H1 (cell line): Measurements from ENCODE around the gene AFTPH. TPM values are rescaled to one million over a fixed set of nuclear protein-coding genes. Genes with fewer than 3 reads are reported as not detected.

Source experiments
- CTCF ChIA-PET: fragments of 300-600 bp; sonication (Branson Sonifier 250); formaldehyde crosslinking; loops from one replicate; lab custom pipeline; 2021; ENCODE audit not compliant: partially characterized antibody; lab: Charles Lee
- POLR2A ChIA-PET: fragments of 300-600 bp; sonication (Branson Sonifier 250); formaldehyde crosslinking; loops from one replicate; lab custom pipeline; 2021; ENCODE audit warnings: inconsistent platforms; ENCODE audit not compliant: partially characterized antibody; lab: Charles Lee
- DNase-seq, 2 experiments: peaks; one replicate each; pipeline versions ENCODE4 v3.0.0 to v3.0.0-alpha.2; 2010 to 2022; ENCODE audit warnings: low spot score in 2 of 2, low read depth in 1 of 2, mixed read lengths in 1 of 2
- FAIRE-seq: peaks from 2 replicates; lab custom pipeline; 2011; peaks lifted over from hg19 to GRCh38; lab: Jason Lieb, UNC
- H2AFZ ChIP-seq: 2 replicates; pipeline ENCODE4 v1.8.1; 2012; ENCODE audit warnings: low read length, inconsistent platforms
- H2AK5ac ChIP-seq: 2 replicates; pipeline ENCODE4 v1.6.1; 2013; ENCODE audit warnings: low read depth, low read length
- H2BK120ac ChIP-seq: replicated peaks from 2 replicates; pipeline ENCODE3; 2013; ENCODE audit warnings: low read depth, low read length, inconsistent platforms
- H2BK12ac ChIP-seq: 2 replicates; pipeline ENCODE4 v1.6.1; 2013; ENCODE audit warnings: low read depth, low read length
- H2BK15ac ChIP-seq: 2 replicates; pipeline ENCODE4 v1.6.1; 2013; ENCODE audit warnings: low read length
- H2BK20ac ChIP-seq: 2 replicates; pipeline ENCODE4 v1.6.1; 2013; ENCODE audit warnings: low read length
- H2BK5ac ChIP-seq: 2 replicates; pipeline ENCODE4 v1.6.1; 2013; ENCODE audit warnings: low read depth, low read length
- H3K14ac ChIP-seq: 2 replicates; pipeline ENCODE4 v1.6.1; 2013; ENCODE audit warnings: inconsistent platforms; ENCODE audit not compliant: insufficient read length
- H3K18ac ChIP-seq: 2 replicates; pipeline ENCODE4 v1.6.1; 2013; ENCODE audit warnings: low read length; ENCODE audit errors: extremely low read depth
- H3K23ac ChIP-seq: 2 replicates; pipeline ENCODE4 v1.6.1; 2013; ENCODE audit warnings: inconsistent platforms; ENCODE audit not compliant: insufficient read length
- H3K23me2 ChIP-seq: 2 replicates; pipeline ENCODE4 v1.6.1; 2013; ENCODE audit warnings: low read depth, low read length
- H3K27ac ChIP-seq: 2 replicates; pipeline ENCODE4 v1.6.1; 2011; ENCODE audit warnings: low read depth, low read length, inconsistent platforms
- H3K27me3 ChIP-seq, 4 experiments: replicated peaks in 1 of 4; 1 replicate in 1 of 4; 2 replicates in 3 of 4; pipeline versions ENCODE4 v1.6.1 to v1.8.1; 2011 to 2013; ENCODE audit warnings: low read length in 3 of 4, mild to moderate bottlenecking in 3 of 4, inconsistent platforms in 2 of 4, mixed read lengths in 2 of 4, moderate library complexity in 1 of 4; ENCODE audit not compliant: control insufficient read depth in 3 of 4, insufficient read depth in 3 of 4; ENCODE audit errors: extremely low read depth in 1 of 4
- H3K36me3 ChIP-seq, 4 experiments: 2 replicates each; pipeline versions ENCODE4 v1.6.1 to v1.8.1; 2011 to 2013; ENCODE audit warnings: mild to moderate bottlenecking in 4 of 4, low read length in 3 of 4, moderate library complexity in 2 of 4, control low read depth in 1 of 4, inconsistent platforms in 1 of 4; ENCODE audit not compliant: insufficient read depth in 4 of 4, control insufficient read depth in 2 of 4
- H3K4ac ChIP-seq: replicated peaks from 2 replicates; pipeline ENCODE3; 2013; ENCODE audit warnings: low read length, low read depth, mixed read lengths, inconsistent platforms; ENCODE audit not compliant: insufficient read length
- H3K4me1 ChIP-seq, 4 experiments: replicated peaks in 1 of 4; 1 replicate in 1 of 4; 2 replicates in 3 of 4; pipeline versions ENCODE4 v1.6.1 to v1.8.1; 2011 to 2013; ENCODE audit warnings: low read length in 3 of 4, inconsistent platforms in 2 of 4, mixed read lengths in 1 of 4; ENCODE audit not compliant: insufficient read depth in 4 of 4, control insufficient read depth in 3 of 4
- H3K4me2 ChIP-seq, 2 experiments: 2 replicates each; pipeline versions ENCODE4 v1.6.1 to v1.8.1; 2011 to 2013; ENCODE audit warnings: low read depth in 2 of 2, low read length in 2 of 2, control low read depth in 1 of 2, inconsistent platforms in 1 of 2, mild to moderate bottlenecking in 1 of 2; ENCODE audit not compliant: insufficient read depth in 1 of 2
- H3K4me3 ChIP-seq, 4 experiments: fragments of 200-600, 300-600 bp in 1 of 4; sonication (generic), shearing (Covaris generic), sonication (Bioruptor Twin) in 1 of 4; 2 replicates each; pipeline versions ENCODE4 v1.5.1 to v1.8.1; 2011 to 2016; ENCODE audit warnings: low read length in 4 of 4, low read depth in 3 of 4, control low read depth in 2 of 4, inconsistent platforms in 2 of 4, mild to moderate bottlenecking in 2 of 4, mixed read lengths in 1 of 4, moderate library complexity in 1 of 4; ENCODE audit not compliant: insufficient read depth in 2 of 4; ENCODE audit errors: extremely low read depth in 1 of 4
- H3K56ac ChIP-seq: replicated peaks from 2 replicates; pipeline ENCODE3; 2013; ENCODE audit warnings: low read depth, mild to moderate bottlenecking, mixed read lengths, low read length, inconsistent platforms; ENCODE audit not compliant: insufficient read length
- H3K79me1 ChIP-seq: 2 replicates; pipeline ENCODE4 v1.6.1; 2013; ENCODE audit warnings: low read depth, low read length, control low read depth
- H3K79me2 ChIP-seq, 2 experiments: 2 replicates each; pipeline versions ENCODE4 v1.6.1 to v1.8.1; 2012 to 2013; ENCODE audit warnings: low read length in 2 of 2, mild to moderate bottlenecking in 2 of 2, inconsistent platforms in 1 of 2; ENCODE audit not compliant: insufficient read depth in 2 of 2, control insufficient read depth in 1 of 2
- H3K9ac ChIP-seq, 4 experiments: replicated peaks in 1 of 4; 1 replicate in 1 of 4; 2 replicates in 3 of 4; pipeline versions ENCODE4 v1.6.1 to v1.8.1; 2011 to 2013; ENCODE audit warnings: low read depth in 3 of 4, low read length in 3 of 4, control low read depth in 2 of 4, mild to moderate bottlenecking in 2 of 4, moderate library complexity in 2 of 4, inconsistent platforms in 1 of 4; ENCODE audit errors: extremely low read depth in 1 of 4
- H3K9me3 ChIP-seq, 2 experiments: 2 replicates each; pipeline versions ENCODE4 v1.6.1 to v1.8.1; 2012 to 2013; ENCODE audit warnings: mild to moderate bottlenecking in 2 of 2, moderate library complexity in 2 of 2, control low read depth in 1 of 2, inconsistent platforms in 1 of 2, low read depth in 1 of 2, low read length in 1 of 2, mixed read lengths in 1 of 2; ENCODE audit not compliant: insufficient read depth in 2 of 2
- H4K20me1 ChIP-seq, 2 experiments: replicated peaks in 1 of 2; 2 replicates each; pipeline versions ENCODE3 to v1.8.1; 2011 to 2013; ENCODE audit warnings: inconsistent platforms in 2 of 2, low read length in 2 of 2, mild to moderate bottlenecking in 1 of 2; ENCODE audit not compliant: insufficient read depth in 2 of 2, control insufficient read depth in 1 of 2
- H4K5ac ChIP-seq: 2 replicates; pipeline ENCODE4 v1.6.1; 2013; ENCODE audit warnings: low read length, low read depth, mixed read lengths, inconsistent platforms; ENCODE audit not compliant: insufficient read length
- H4K8ac ChIP-seq: 2 replicates; pipeline ENCODE4 v1.8.0; 2013; ENCODE audit warnings: mild to moderate bottlenecking, moderate library complexity, low read length, inconsistent platforms; ENCODE audit not compliant: insufficient read depth; ENCODE audit errors: extremely low read depth
- H4K91ac ChIP-seq: replicated peaks from 2 replicates; pipeline ENCODE3; 2013; ENCODE audit warnings: low read length, mixed read lengths, inconsistent platforms; ENCODE audit not compliant: insufficient read length
- CTBP2 ChIP-seq: IDR thresholded peaks from 2 replicates; pipeline ENCODE4 v1.7.0; 2011; ENCODE audit warnings: borderline replicate concordance, mild to moderate bottlenecking, moderate library complexity, mixed read lengths, low read length; ENCODE audit not compliant: insufficient read depth, insufficient read length
- EGR1 ChIP-seq: IDR thresholded peaks from 2 replicates; pipeline ENCODE4 v1.6.1; 2011; ENCODE audit warnings: low read depth, low read length, borderline replicate concordance
- JUND ChIP-seq: IDR thresholded peaks from 2 replicates; pipeline ENCODE4 v1.6.1; 2011; ENCODE audit warnings: mild to moderate bottlenecking, improper control_type of control experiment, low read length
- POLR2A ChIP-seq, 2 experiments: IDR thresholded peaks; 1 replicate in 1 of 2; 2 replicates in 1 of 2; pipeline ENCODE4 v1.6.1; 2011; ENCODE audit warnings: low read depth in 2 of 2, low read length in 2 of 2, mild to moderate bottlenecking in 2 of 2; ENCODE audit errors: control extremely low read depth in 1 of 2
- RBBP5 ChIP-seq: IDR thresholded peaks from 2 replicates; pipeline ENCODE4 v1.7.1; 2012; ENCODE audit warnings: low read depth, mild to moderate bottlenecking, inconsistent platforms, low read length, moderate library complexity, borderline replicate concordance
- SIRT6 ChIP-seq: IDR thresholded peaks from one replicate; pipeline ENCODE4 v1.7.1; 2012; ENCODE audit warnings: low read length, inconsistent platforms
- SP1 ChIP-seq: IDR thresholded peaks from 2 replicates; pipeline ENCODE4 v1.6.1; 2011; ENCODE audit warnings: low read depth, low read length
- WGBS, 2 experiments: shearing (Covaris generic) in 1 of 2; methylation state at CpG; one replicate each; pipeline versions ENCODE4 v1.1.6 to v1.1.7; 2013 to 2015; ENCODE audit warnings: low lambda C conversion rate in 2 of 2, mixed read lengths in 2 of 2, inconsistent platforms in 1 of 2, low coverage in 1 of 2, missing lambda C conversion rate in 1 of 2; ENCODE audit not compliant: insufficient replicate concordance in 2 of 2, insufficient coverage in 1 of 2, insufficient read length in 1 of 2; ENCODE audit errors: extremely low coverage in 1 of 2, missing lambda C conversion rate in 1 of 2; 5-methylcytosine and 5-hydroxymethylcytosine counted together
- polyA plus RNA-seq, 7 experiments: library from polyadenylated mRNA; depleted of rRNA in 3 of 7; stranded (reverse) in 5 of 7; unstranded in 2 of 7; fragments of >200 nt in 5 of 7; fragments of 200-250 nt in 2 of 7; gene quantifications; 1 replicate in 5 of 7; 2 replicates in 1 of 7; 4 replicates in 1 of 7; pipeline versions ENCODE4 v1.2.1 to v1.2.3, GENCODE V29; 2011 to 2013; ENCODE audit warnings: missing spikeins in 2 of 7, mixed read lengths in 2 of 7
- total RNA-seq: library from RNA; stranded (reverse); fragmentation: NEBNext Ultra II Directional; extraction: Animal tissue kit (Norgen Biotek cat#: 25700); gene quantifications from 2 replicates; pipeline ENCODE4 v1.2.1, GENCODE V29; 2021

Gene AFTPH
- total and polyA plus RNA-seq, 2 of the 8 experiments (the other 6 are each of a cell fraction or from before 2014, with no cell fraction given) = 7.3 to 15.0 TPM

DNA sequence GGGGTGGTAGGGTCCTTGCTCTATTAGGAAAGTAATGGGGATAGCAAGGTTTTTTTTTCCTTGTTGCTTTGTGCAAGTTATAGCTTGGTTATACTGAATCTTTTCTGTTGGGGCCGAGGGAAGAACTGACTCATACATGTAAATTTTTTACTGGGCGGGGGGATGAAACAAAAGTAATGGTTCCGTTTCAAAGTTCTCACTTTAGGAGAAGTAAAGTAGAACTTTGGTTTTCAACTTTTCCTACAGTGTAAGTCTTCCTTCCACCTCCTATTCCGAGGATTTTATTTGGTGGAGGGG is 1.1 kb downstream of the AFTPH start:
- Histone ChIP-seq H3K4me3 (peak overlapping the region; percentile 73 to 88 (median 82)), H3K23me2 (peaks cover 16% of the 10 kb centered on the region), H2BK15ac (no peak overlapping the region), H3K79me2 (peaks cover 0 to 52% of the 10 kb centered on the region in 2 experiments; a peak in 2 of 4 replicates), H2BK5ac (no peak overlapping the region), H4K8ac (no peak overlapping the region), H3K4me2 (peak overlapping the region; percentile 89 to 98), H3K23ac (no peak overlapping the region), H4K91ac (no peak overlapping the region), H3K9ac (peak overlapping the region in 3 of 4 experiments; percentile 13 to 78 (median 44); a peak in 5 of 7 replicates), H3K79me1 (peaks cover 4% of the 10 kb centered on the region; the same call in 1 of the 2 replicates), H3K27me3 (no peaks in the 10 kb centered on the region), H3K9me3 (no peaks in the 10 kb centered on the region), H3K36me3 (no peaks in the 10 kb centered on the region), H2BK20ac (no peak overlapping the region), H3K27ac (no peak overlapping the region), H3K18ac (no peak overlapping the region), H3K14ac (no peak overlapping the region), H2AK5ac (no peak overlapping the region), H3K4me1 (peaks cover 0 to 4% (median 0%) of the 10 kb centered on the region in 4 experiments; a peak in 1 of 7 replicates), H4K5ac (no peak overlapping the region), H3K4ac (no peak overlapping the region), H2BK12ac (no peak overlapping the region), H4K20me1 (peaks cover 0 to 1% of the 10 kb centered on the region in 2 experiments), H3K56ac (no peak overlapping the region), H2AFZ (no peak overlapping the region), H2BK120ac (no peak overlapping the region)
- DNase-seq (no peak), FAIRE-seq (no peak)
- ChIA-PET CTCF (interaction anchor here (0.6 to 3.5 kb wide), 3 partner anchors 56 to 196 kb away, joined by 3 to 28 read pairs (median 3); no protein-coding TSS in a partner anchor), POLR2A (interaction anchor here (0.6 to 1.7 kb wide), 3 partner anchors 40 to 250 kb away, joined by 3 read pairs; no protein-coding TSS in a partner anchor)
- TF ChIP-seq SIRT6 (no peak), CTBP2 (no peak), EGR1 (no peak), POLR2A (IDR thresholded peaks at IDR 0.05; ENCODE audit: control extremely low read depth in 1 of 2, low read depth in 2 of 2, low read length in 2 of 2) (no peak), JUND (0 out of 2 replicates have a peak, but pooled peaks have one; percentile 41), RBBP5 (no peak), SP1 (no peak)
- 18% methylated on average over 4 of the region's 4 CpGs; no CpG with 5 or more reads in 1 of the 2 experiments for WGBS, 2 experiments
